HG03342 (cell line): ENCODE data around the gene VPS13D.
"Not testable (repeated sequence)": the region's sequence is repeated elsewhere in the genome, so short reads cannot be mapped to it uniquely, and the experiment has no call there.

Source experiments
- ATAC-seq: cut with Tn5 transposase; IDR thresholded peaks from one replicate; pipeline ENCODE4 v1.9.1; 2021; ENCODE audit warnings: mild to moderate bottlenecking, moderate library complexity; ENCODE audit not compliant: unreplicated experiment

VPS13D gene

DNA sequence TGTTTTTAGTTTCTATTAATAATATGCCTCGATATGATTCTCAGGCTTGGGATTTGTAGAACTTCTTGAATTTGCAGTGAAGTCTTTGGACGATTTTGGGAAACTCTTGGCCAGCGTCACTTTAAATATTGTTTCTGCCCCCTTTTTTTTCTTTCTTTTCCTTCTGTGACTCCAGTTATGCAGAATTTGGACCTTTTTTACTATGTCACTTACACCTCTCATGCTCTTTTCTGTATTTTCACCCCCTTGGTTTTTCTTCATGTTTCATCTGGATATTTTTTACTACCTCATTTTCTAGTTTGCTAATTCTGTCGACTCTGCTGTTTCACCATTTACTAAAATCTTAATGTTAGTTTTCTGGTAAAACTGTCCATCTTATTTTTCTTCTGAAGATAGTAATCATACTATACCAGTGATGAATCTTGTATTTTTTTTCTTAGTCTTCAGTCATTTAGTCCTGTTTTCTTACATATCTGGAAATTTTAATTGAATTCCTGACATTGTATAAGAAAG, 214.6 kb downstream of the VPS13D start:
- ATAC-seq, result no peak

DNA sequence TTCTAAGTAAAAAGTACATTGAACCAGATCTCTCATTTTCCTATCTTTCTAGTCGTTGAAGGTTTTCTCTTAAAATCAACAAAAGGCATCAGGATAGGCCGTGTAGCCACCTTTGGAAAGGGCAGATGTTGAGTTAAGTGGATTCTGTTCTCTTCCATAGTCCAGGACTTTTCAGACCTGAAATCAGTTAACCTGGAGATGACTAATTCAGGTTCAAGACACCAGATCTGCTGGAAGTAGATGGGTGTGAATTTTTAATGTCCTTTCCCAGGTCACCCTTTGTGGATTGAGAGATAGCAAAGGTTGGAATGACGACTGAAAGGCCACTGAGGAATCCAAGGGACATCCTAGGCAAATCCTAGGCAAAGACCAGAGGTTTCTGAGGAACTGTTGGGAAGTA, 215.4 kb downstream of the VPS13D start:
- ATAC-seq, result no peak

GRCh38 chr1:12446593-12446992, 216.8 kb downstream of the VPS13D start:
- no peak for ATAC-seq

- no peak for ATAC-seq
Measured at GRCh38 chr1:12447307-12447706, 217.5 kb downstream of the VPS13D start.

DNA sequence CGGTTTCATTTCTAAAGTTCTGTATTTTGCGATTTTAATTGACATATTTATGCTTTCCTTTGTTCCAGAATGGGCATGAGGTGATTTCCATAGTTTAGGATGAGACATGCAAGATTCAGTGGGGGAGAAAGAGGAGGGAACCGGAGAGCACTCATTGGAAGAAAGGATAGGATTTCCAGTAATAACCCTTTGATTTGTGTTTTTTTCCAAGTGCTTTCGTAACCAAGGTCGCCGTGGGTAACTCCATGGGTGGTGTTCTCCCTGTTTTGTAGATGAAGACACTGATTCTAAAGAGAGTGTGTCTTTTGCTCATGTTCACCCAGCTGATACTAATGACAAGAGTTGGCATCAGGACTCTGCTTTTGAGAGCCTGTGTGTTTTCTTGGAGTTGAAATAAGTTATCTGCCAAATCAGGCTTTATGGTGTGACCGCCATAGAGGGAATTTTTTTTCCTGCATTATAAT, 218.1 kb downstream of the VPS13D start:
- ATAC-seq, result no peak

DNA sequence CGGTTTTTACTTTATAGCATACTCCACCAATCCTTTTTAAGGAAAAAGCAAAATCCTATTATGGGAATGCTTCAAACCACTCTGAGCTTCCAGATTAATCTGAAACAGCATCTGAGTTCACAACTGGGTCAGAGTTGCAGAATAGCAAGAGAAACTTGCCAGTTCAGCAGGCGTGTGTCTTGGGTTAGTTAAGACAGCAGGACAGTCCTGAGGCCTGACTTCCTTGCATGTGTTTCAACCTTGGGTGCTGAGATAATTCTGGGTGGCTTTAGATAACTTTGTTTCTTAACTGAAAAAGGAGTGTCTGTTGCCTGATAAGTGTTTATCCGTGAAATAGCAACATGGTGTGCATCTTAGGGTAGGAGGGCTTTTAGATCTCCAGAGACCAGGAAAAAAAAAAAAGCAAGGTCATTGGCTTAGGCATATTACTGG, 218.9 kb downstream of the VPS13D start:
- no peak for ATAC-seq

DNA sequence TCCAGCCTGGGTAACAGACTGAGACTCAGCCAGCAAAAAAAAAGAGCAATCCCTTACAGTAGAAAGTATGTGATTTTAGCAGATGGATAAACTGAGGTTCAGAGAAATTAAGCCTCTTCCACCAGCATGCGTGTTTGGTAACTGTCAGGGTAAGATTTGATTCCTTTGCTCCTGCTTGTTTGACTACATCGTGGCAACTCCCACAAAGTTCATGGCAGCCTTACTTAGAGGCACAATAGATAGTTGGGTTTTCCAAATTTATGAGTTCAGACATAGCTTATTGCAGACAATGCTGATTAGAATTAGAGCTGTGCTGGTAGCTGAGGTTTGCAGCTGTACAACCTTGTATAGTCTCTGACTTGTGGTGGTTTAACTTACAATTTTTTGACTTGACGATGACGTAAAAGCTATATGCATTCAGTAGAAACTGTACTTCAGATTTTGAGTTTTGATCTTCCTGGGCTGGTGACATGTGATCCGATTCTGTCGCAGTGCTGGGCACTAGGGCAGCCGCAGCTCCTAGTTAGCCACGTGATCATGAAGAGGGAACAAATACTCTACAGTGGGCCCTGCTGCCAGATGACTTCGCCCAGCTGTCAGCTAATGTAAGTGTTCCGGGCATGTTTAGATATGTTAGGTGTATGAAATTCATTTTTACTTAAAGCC, 220.4 kb downstream of the VPS13D start:
- no peak for ATAC-seq

GRCh38 chr1:12450756-12451559, 221.1 kb downstream of the VPS13D start:
- ATAC-seq, result no peak

- ATAC-seq, result no peak
Measured at GRCh38 chr1:12451560-12451900, 221.7 kb downstream of the VPS13D start.

DNA sequence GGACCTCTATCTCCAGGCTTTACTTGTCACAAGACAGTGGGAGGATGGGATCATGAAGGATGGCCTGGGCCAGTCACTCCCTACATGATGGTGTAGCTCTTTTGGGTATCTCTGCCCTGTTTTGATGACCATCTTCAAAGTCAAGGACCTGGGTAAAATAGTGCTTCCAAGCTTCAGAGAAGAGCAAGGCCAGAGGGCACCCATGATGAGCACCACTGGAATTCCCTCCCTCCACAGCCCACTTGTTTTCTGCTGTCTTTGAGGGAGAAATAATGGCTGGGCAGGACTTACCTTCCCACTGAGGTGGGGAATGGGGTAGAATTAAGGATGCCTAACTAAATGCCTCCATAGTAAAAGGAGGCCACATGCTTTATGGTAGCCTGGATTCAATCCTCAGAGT, 222.4 kb downstream of the VPS13D start:
- ATAC-seq, result no peak

- ATAC-seq, result no peak
Measured at GRCh38 chr1:12453400-12454343, 223.8 kb downstream of the VPS13D start.

GRCh38 chr1:12454406-12455391, 224.9 kb downstream of the VPS13D start:
- no peak for ATAC-seq

DNA sequence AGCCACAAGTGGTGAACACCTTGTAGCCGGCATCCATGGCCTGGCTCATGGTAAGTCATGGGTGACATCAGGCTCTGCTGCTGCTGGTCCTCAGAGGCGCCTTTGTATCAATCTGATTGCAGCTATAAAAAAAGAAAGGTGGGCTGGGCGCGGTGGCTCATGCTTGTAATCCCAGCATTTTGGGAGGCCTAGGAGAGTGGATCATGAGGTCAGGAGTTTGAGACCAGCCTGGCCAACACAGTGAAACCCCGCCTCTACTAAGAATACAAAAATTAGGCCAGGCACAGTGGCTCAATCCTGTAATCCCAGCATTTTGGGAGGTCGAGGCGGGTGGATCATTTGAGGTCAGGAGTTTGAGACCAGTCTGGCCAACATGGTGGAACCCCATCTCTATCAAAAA, 226.3 kb downstream of the VPS13D start:
- ATAC-seq, result not testable (repeated sequence)

DNA sequence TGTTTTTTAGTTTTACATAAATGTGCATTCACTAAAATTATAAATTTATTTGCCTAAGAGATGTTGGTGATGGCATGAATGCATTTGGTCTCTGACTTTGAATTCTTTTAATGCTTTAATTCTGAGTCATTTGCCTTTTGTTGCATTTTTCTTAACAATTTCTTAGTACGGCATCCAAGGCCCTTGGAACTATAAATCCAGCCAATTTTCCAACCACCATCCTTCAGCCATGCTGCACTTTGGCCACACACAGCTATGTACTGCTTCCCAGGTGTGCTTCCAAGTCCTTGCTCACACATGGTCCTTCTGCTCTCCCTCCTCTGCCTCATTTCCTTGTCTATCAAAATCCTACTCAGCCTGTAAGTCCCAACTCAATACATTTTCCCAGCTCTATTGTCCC, 227.1 kb downstream of the VPS13D start:
- ATAC-seq, result no peak

DNA sequence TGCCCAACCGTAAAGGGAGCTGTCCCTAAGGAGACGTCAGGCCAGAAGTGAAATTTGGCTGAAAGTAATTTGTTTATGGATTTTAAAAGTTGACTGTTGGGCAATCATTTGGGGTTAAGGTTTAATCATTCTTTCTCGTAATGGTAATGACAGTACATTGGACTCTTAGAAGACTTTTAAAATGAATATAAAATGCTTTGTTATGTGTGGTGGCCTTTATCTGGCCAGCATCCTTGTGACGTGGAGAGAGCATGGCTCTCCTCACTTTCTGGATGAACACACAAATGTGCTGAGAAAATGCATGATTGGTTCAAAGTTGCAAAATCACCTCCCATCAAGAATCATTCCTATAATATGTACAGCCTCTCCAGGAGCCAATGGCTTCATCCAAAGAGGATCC, 227.9 kb downstream of the VPS13D start:
- no peak for ATAC-seq

GRCh38 chr1:12458571-12458970, 228.7 kb downstream of the VPS13D start:
- ATAC-seq, result no peak

DNA sequence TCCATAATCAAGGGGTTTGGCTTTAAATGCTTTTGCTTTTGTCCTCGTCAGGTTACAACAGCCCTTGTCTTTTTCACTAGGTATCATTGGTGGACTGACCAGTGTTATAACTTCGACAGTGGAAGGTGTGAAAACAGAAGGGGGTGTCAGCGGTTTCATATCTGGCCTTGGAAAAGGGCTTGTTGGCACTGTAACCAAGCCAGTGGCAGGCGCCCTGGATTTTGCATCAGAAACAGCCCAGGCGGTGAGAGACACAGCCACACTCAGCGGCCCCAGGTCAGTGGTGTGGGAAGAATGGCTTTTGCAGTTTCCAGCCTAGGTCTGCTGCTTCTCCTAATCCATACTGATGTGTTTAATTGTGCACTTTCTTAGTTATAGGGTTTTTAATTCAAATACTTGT, 230.3 kb downstream of the VPS13D start:
- ATAC-seq, result no peak

- ATAC-seq, result no peak
Measured at GRCh38 chr1:12460911-12461621, 231.2 kb downstream of the VPS13D start.

DNA sequence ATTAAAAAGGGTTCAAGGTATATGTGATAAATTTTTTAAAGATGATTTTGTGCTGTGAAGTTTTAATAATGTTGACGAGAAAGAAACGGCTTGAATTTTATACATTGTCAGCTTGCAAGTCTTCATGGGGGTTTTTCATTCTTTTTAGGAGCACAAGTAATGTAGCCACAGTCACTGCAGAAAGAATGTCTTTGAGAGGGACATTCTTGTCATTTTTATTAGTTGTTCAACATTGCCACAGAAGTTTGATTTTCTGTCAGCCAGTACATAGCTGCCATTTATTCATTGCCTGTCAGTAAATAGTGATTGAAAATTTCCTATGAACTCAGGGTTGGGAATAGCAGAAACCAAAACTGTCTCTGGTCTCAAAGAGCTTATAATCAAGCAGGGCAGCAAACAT, 231.9 kb downstream of the VPS13D start:
- ATAC-seq, result no peak
